Pancreas (tissue), 10 donors: ENCODE data around the gene CDH13. TPM values are rescaled to one million over a fixed set of nuclear protein-coding genes. Genes with fewer than 3 reads are reported as not detected.
A peak's percentile ranks its signal among the peaks of the same experiment; 100 is the strongest.

Source experiments
- ATAC-seq, 4 donors: fragments of 200-7000 bp; cut with Tn5 transposase; one replicate each; pipeline versions ENCODE4 v1.8.0 to v1.9.1; 2020; ENCODE audit warnings: mild to moderate bottlenecking in 4 of 4, moderate library complexity in 4 of 4
- DNase-seq, 6 donors: peaks; one replicate each; pipeline ENCODE4 v3.0.0-alpha.2; 2020
- FAIRE-seq: peaks from 2 replicates; lab custom pipeline; 2012; peaks lifted over from hg19 to GRCh38; lab: Jason Lieb, UNC
- H3K27ac ChIP-seq, 4 donors: fragments of 200-600 bp; sonication (generic); 1 replicate in 3 of 4; 2 replicates in 1 of 4; pipeline versions ENCODE4 v1.5.0 to v1.8.0; 2020
- H3K27me3 ChIP-seq, 4 donors: fragments of 200-600 bp; one replicate each; pipeline ENCODE4 v1.8.0; 2021
- H3K36me3 ChIP-seq, 3 donors: fragments of 200-600 bp; sonication (generic) in 1 of 3; one replicate each; pipeline versions ENCODE4 v1.5.0 to v1.8.0; 2020 to 2021
- H3K4me1 ChIP-seq, 3 donors: fragments of 200-600 bp; one replicate each; pipeline ENCODE4 v1.8.0; 2021
- H3K4me3 ChIP-seq, 4 donors: fragments of 200-600 bp; sonication (generic) in 2 of 4; one replicate each; pipeline versions ENCODE4 v1.5.0 to v1.8.0; 2020 to 2021
- H3K9me3 ChIP-seq, 4 donors: fragments of 200-600 bp; one replicate each; pipeline ENCODE4 v1.8.0; 2021
- CTCF ChIP-seq, 4 donors: fragments of 200-600 bp; sonication (generic) in 3 of 4; IDR thresholded peaks; one replicate each; pipeline versions ENCODE4 v1.5.0 to v1.8.0; 2021; ENCODE audit warnings: antibody characterized with exemption in 4 of 4
- WGBS, 2 donors: extraction: QIAGEN DNeasy Blood & Tissue Kit; methylation state at CpG; one replicate each; pipeline ENCODE4 v1.1.7; 2013; 5-methylcytosine and 5-hydroxymethylcytosine counted together
- intact Hi-C, 3 donors: fragments of 100-400 bp; cut with DNase I; formaldehyde crosslinking; loops; one replicate each; pipeline versions ENCODE4 v1.11.1 to v1.14.2; 2022
- polyA plus RNA-seq, 2 donors: library from polyadenylated mRNA; stranded (reverse); fragments of 200-250 nt; gene quantifications; one replicate each; pipeline ENCODE4 v1.2.3, GENCODE V29; 2013
- total RNA-seq, 6 donors: library from RNA; stranded (reverse); fragmentation: NEBNext Ultra II Directional in 4 of 6; extraction: Animal tissue kit (Norgen Biotek cat#: 25700) in 4 of 6; gene quantifications; one replicate each; pipeline versions ENCODE4 v1.2.1 to v1.2.4, GENCODE V29; 2021 to 2023
- donor health status: healthy with polysubstance abuse.
- donor health status: DM: no; HTN: no; CAD: no; lungs with moderate emphysema.
- donor health status: DM: no; HTN: no; CAD: no.
- donor health status: control.
- donor health status: control.
- donor health status: Bipolar disorder and iron deficiency.
- donor health status: DM: yes; HTN: yes; CAD: no.
- donor health status: DM: no; HTN: no; CAD: no.
- donor health status: DM: no; HTN: no; CAD: no.
- donor health status: DM: yes; HTN: yes; CAD: no.

CDH13 gene
- total and polyA plus RNA-seq, 8 donors, result 0.12 to 1.0 (median 0.37) TPM

DNA sequence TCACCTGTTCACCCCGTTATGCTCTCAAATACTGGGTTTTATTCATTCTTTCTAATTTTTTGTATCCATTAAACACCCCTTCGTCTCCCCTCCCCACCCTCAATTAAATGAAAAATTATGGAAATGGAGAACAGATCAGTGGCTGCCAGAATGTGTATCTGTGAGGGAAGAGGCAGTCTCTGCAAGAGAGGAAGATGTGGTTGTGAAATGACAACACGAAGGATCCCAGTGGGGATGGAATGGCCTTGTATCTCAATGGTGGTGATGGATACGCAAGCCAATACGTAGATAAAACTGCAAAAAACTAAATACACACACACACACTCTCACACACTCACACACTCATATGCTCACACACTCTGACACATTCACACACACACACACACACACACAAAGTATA is 570.7 kb downstream of the CDH13 start:
- WGBS, 2 donors, result 52 to 59% methylated on average over 5 of the region's 5 CpGs
- Histone ChIP-seq H3K4me1 (no peaks in the 10 kb centered on the region), H3K36me3 (no peaks in the 10 kb centered on the region), H3K27ac (no peak overlapping the region), H3K4me3 (no peak overlapping the region), H3K27me3 (peaks cover 0 to 3% (median 0%) of the 10 kb centered on the region in 4 donors), H3K9me3 (no peaks in the 10 kb centered on the region)
- ATAC-seq (no peak), DNase-seq (no peak), FAIRE-seq (no peak)
- no peak for TF ChIP-seq CTCF (IDR thresholded peaks at IDR 0.05)
- intact Hi-C loops, result no loop called here

DNA sequence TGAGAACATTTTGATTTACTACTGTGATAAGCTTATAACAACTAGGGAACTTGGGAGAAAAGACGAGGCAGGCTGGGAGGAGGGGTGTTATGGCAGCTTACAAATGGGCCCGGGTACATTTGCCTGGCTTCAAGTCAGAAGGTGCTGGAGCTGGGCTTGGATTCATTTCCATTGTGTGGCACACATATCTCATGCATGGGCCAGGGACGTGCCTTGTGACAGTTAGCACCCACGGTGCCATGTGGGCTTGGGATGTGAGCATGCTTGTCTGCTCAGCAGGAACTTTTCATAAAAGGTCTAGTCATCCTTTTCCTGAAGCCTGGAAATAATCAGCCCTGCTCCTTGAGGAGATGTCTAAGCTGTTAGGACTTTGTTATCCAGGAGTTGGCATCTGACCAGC is 572.2 kb downstream of the CDH13 start:
- no peaks in the 10 kb centered on the region for H3K4me1 ChIP-seq
- no peak for DNase-seq
- no peak for ATAC-seq
- no peaks in the 10 kb centered on the region for H3K9me3 ChIP-seq
- WGBS, 2 donors, result 48 to 66% methylated on average over 4 of the region's 4 CpGs
- H3K27me3 ChIP-seq, result peaks cover 0 to 3% (median 0%) of the 10 kb centered on the region in 4 donors
- FAIRE-seq, result no peak
- no peak overlapping the region for H3K27ac ChIP-seq
- H3K4me3 ChIP-seq, result no peak overlapping the region
- intact Hi-C loops, result no loop called here
- TF ChIP-seq CTCF (IDR thresholded peaks at IDR 0.05), result no peak
- no peaks in the 10 kb centered on the region for H3K36me3 ChIP-seq

DNA sequence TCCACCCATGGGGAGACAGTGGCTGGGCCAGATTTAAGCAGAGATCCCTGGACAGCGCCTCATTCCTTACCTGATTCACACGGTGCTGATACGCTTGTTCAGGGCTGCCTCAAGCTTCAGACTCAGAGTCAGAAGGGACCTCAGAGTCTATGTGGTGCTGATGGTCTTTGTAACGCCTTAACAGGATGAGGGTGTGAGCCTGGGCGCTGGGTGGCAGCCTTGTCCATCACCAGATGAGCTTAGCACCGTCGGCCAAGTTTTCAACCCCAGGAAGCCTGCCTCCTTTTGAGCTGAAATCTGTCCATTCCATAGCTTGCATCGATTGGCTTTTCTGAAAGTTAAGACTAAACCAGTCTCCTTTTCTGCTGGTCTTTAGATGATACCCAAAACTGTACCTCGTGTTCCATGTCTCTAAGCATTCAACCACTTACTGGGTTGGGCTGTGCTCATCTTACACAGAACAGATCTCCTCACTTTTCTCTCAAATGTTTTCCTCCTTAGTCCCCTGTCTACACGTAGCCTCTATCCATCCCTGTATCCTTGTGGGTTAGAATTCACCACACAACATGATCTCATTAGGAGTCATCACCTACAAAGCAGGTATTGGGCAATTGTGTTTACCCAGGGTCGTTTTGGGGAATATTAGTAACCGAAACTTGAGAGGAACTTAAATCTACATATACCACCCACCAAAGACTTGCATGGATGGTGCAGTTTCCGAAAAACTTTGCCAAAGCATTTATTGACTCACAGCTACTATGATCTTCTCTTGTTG is 573.4 kb downstream of the CDH13 start:
- no peaks in the 10 kb centered on the region for H3K9me3 ChIP-seq
- no peaks in the 10 kb centered on the region for H3K4me1 ChIP-seq
- intact Hi-C loops, result no loop called here
- no peak overlapping the region for H3K27ac ChIP-seq
- no peak for ATAC-seq
- H3K36me3 ChIP-seq, result no peaks in the 10 kb centered on the region
- no peaks in the 10 kb centered on the region for H3K27me3 ChIP-seq
- no peak for FAIRE-seq
- no peak for TF ChIP-seq CTCF (IDR thresholded peaks at IDR 0.05)
- no peak overlapping the region for H3K4me3 ChIP-seq
- peak in 1 of 6 donors; percentile 12 for DNase-seq
- 37 to 49% methylated on average over 13 of the region's 13 CpGs for WGBS, 2 donors

GRCh38 chr16:83201748-83202147 is 575.0 kb downstream of the CDH13 start:
- Histone ChIP-seq H3K4me3 (no peak overlapping the region), H3K4me1 (no peaks in the 10 kb centered on the region), H3K36me3 (no peaks in the 10 kb centered on the region), H3K27ac (no peak overlapping the region), H3K27me3 (no peaks in the 10 kb centered on the region), H3K9me3 (no peaks in the 10 kb centered on the region)
- intact Hi-C loops, result no loop called here
- no peak for DNase-seq
- no peak for FAIRE-seq
- WGBS, 2 donors, result 73 to 79% methylated on average over 9 of the region's 9 CpGs
- no peak for TF ChIP-seq CTCF (IDR thresholded peaks at IDR 0.05)
- no peak for ATAC-seq

GRCh38 chr16:83205896-83206295 is 579.1 kb downstream of the CDH13 start:
- Histone ChIP-seq H3K4me3 (no peak overlapping the region), H3K4me1 (no peaks in the 10 kb centered on the region), H3K9me3 (no peaks in the 10 kb centered on the region), H3K27me3 (no peaks in the 10 kb centered on the region), H3K36me3 (no peaks in the 10 kb centered on the region), H3K27ac (no peak overlapping the region)
- WGBS, 2 donors, result 53 to 68% methylated on average over 6 of the region's 6 CpGs
- DNase-seq, result no peak
- intact Hi-C loops, result no loop called here
- no peak for ATAC-seq
- TF ChIP-seq CTCF (IDR thresholded peaks at IDR 0.05), result no peak
- no peak for FAIRE-seq
